GM06990 (cell line): Measurements from ENCODE around the gene LRRC74B.
"Not testable (repeated sequence)": the region's sequence is repeated elsewhere in the genome, so short reads cannot be mapped to it uniquely, and the experiment has no call there.

Source experiments
- DNase-seq: peaks from one replicate; pipeline ENCODE4 v3.0.0-alpha.2; 2011; ENCODE audit not compliant: insufficient read length; ENCODE audit errors: extremely low read depth
- H3K27me3 ChIP-seq: replicated peaks from 2 replicates; pipeline ENCODE4 v1.6.0; 2011; ENCODE audit warnings: low read length; ENCODE audit not compliant: control insufficient read depth, insufficient read depth
- H3K36me3 ChIP-seq: 2 replicates; pipeline ENCODE4 v1.5.1; 2011; ENCODE audit warnings: low read length; ENCODE audit not compliant: control insufficient read depth, insufficient read depth
- H3K4me3 ChIP-seq: replicated peaks from 2 replicates; pipeline ENCODE4 v1.5.1; 2011; ENCODE audit warnings: low read depth, mild to moderate bottlenecking, control low read depth, low read length
- CTCF ChIP-seq: IDR thresholded peaks from 2 replicates; pipeline ENCODE4 v1.5.1; 2011; ENCODE audit warnings: low read length, control low read depth, mild to moderate bottlenecking, inconsistent platforms; ENCODE audit not compliant: insufficient read depth, poor library complexity, severe bottlenecking

Gene LRRC74B

GRCh38 chr22:21055564-21055834 lies 9.8 kb downstream of the LRRC74B start:
- H3K27me3 ChIP-seq, result no peaks in the 10 kb centered on the region
- no peaks in the 10 kb centered on the region for H3K36me3 ChIP-seq
- TF ChIP-seq CTCF, result no peak
- no peak for DNase-seq
- H3K4me3 ChIP-seq, result no peak overlapping the region

GRCh38 chr22:21055880-21056319 lies 10.2 kb downstream of the LRRC74B start:
- DNase-seq, result no peak
- TF ChIP-seq CTCF, result no peak
- no peaks in the 10 kb centered on the region for H3K27me3 ChIP-seq
- no peaks in the 10 kb centered on the region for H3K36me3 ChIP-seq
- H3K4me3 ChIP-seq, result no peak overlapping the region

DNA sequence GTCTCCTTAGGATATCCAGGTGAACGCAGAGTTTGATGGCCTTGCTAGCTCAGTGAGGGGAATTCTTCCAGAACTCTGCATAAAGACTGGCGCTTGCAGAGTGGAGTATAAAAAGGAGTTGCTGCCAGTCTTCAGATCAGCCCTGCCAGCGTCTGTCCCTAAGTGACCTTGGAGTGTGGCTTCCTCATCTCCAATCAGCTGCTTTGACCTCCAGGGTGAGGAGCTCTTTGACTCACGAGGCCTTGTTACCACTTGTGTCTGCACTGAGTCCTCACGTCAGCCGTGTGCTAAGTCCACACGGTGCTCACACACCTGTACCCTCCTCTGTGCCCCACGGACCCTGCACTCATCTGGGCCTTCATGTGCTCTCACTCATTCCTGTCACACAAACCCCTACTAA lies 14.6 kb downstream of the LRRC74B start:
- not testable (repeated sequence) for H3K4me3 ChIP-seq, H3K36me3 ChIP-seq, DNase-seq, H3K27me3 ChIP-seq

GRCh38 chr22:21061660-21062321 lies 16.0 kb downstream of the LRRC74B start:
- DNase-seq, result not testable (repeated sequence)

DNA sequence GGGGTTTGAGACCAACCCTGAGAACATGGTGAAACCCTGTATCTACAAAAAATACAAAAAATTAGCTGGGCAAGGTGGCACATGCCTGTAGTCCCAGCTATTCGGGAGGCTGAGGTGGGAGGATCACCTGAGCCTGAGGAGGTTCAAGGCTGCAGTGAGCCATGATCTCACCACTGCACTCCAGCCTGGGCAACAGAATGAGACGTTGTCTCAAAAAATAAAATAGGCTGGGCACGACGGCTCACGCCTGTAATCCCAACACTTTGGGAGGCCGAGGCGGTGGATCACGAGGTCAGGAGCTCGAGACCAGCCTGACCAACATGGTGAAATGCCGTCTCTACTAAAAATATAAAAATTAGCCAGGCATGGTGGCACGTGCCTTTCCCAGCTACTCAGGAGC lies 18.7 kb downstream of the LRRC74B start:
- not testable (repeated sequence) for H3K4me3 ChIP-seq, DNase-seq, H3K36me3 ChIP-seq, H3K27me3 ChIP-seq

More at GRCh38 chr22:21061660-21062321, 16.0 kb downstream of the LRRC74B start:
- H3K36me3 ChIP-seq, H3K27me3 ChIP-seq, H3K4me3 ChIP-seq: not testable (repeated sequence)

- DNase-seq, result no peak
- Histone ChIP-seq H3K36me3 (no peaks in the 10 kb centered on the region), H3K27me3 (no peaks in the 10 kb centered on the region; the same call in none of the 2 replicates), H3K4me3 (no peak overlapping the region)
- no peak for TF ChIP-seq CTCF
Measured at GRCh38 chr22:21064917-21065864, 19.4 kb downstream of the LRRC74B start.

- no peaks in the 10 kb centered on the region for H3K36me3 ChIP-seq
- DNase-seq, result no peak
- no peak overlapping the region for H3K4me3 ChIP-seq
- no peak for TF ChIP-seq CTCF
- no peaks in the 10 kb centered on the region; the same call in none of the 2 replicates for H3K27me3 ChIP-seq
Measured at GRCh38 chr22:21067075-21067900, 21.5 kb downstream of the LRRC74B start.
